GM23338 (cell line): Measurements from ENCODE around the gene CDHR2. TPM values are rescaled to one million over a fixed set of nuclear protein-coding genes. Genes with fewer than 3 reads are reported as not detected.

ENCODE experiments used
- CREB1 ChIP-seq: fragments of 250-450 bp; sonication (Bioruptor Pico); IDR thresholded peaks from 2 replicates; pipeline ENCODE4 v1.5.0; 2020; ENCODE audit warnings: low read depth, mild to moderate bottlenecking, moderate library complexity
- ETS1 ChIP-seq: IDR thresholded peaks from 2 replicates; pipeline ENCODE4 v1.6.1; 2016; ENCODE audit warnings: antibody characterized with exemption
- EZH2 ChIP-seq: fragments of 200-600 bp; sonication (generic); IDR thresholded peaks from one replicate; pipeline ENCODE4 v1.8.0; 2017; ENCODE audit warnings: antibody characterized with exemption, mild to moderate bottlenecking, low read depth; ENCODE audit not compliant: unreplicated experiment
- EZH2phosphoT487 ChIP-seq: fragments of 200-600 bp; sonication (generic); IDR thresholded peaks from one replicate; pipeline ENCODE4 v1.8.1; 2018; ENCODE audit warnings: antibody characterized with exemption; ENCODE audit not compliant: unreplicated experiment
- JUNB ChIP-seq: IDR thresholded peaks from one replicate; pipeline ENCODE4 v1.6.1; 2016; ENCODE audit warnings: antibody characterized with exemption; ENCODE audit not compliant: unreplicated experiment
- STAT1 ChIP-seq: IDR thresholded peaks from one replicate; pipeline ENCODE4 v1.6.1; 2016; ENCODE audit warnings: antibody characterized with exemption; ENCODE audit not compliant: unreplicated experiment
- ZNF114 ChIP-seq: fragments of 250-450 bp; sonication (Bioruptor Pico); IDR thresholded peaks from 2 replicates; pipeline ENCODE4 v1.5.0; 2020; ENCODE audit warnings: mild to moderate bottlenecking, moderate library complexity
- ZNF331 ChIP-seq: fragments of 250-450 bp; sonication (Bioruptor Pico); IDR thresholded peaks from 2 replicates; pipeline ENCODE4 v1.5.0; 2020; ENCODE audit warnings: low read depth, mild to moderate bottlenecking, moderate library complexity
- polyA plus RNA-seq: library from polyadenylated mRNA; unstranded; fragments of >200 nt; fragmentation: Nextera tagmentation; extraction: Ambion mirVana; gene quantifications from 2 replicates; pipeline ENCODE4 v1.2.1, GENCODE V29; 2016
- total RNA-seq: library from RNA; depleted of rRNA; stranded (reverse); fragments of >200 nt; shearing (Covaris generic); gene quantifications from 2 replicates; pipeline ENCODE4 v1.2.3, GENCODE V29; 2014
- TF ChIP-seq, protein P1 (sequence below): fragments of 250-450 bp; sonication (Bioruptor Pico); IDR thresholded peaks from 2 replicates; pipeline ENCODE4 v1.5.0; 2020; ENCODE audit warnings: mild to moderate bottlenecking, moderate library complexity
- TF ChIP-seq, protein P2 (sequence below), 2 experiments: fragments of 200-600 bp in 1 of 2; sonication (generic) in 1 of 2; conservative IDR thresholded peaks; 2 replicates each; pipeline versions ENCODE4 v1.5.1 to v1.6.1; 2016 to 2017; ENCODE audit warnings: antibody characterized with exemption in 2 of 2, low read depth in 2 of 2, mild to moderate bottlenecking in 2 of 2, moderate library complexity in 1 of 2

CDHR2 gene
- total and polyA plus RNA-seq, 2 experiments from 2014 or later = not detected

DNA sequence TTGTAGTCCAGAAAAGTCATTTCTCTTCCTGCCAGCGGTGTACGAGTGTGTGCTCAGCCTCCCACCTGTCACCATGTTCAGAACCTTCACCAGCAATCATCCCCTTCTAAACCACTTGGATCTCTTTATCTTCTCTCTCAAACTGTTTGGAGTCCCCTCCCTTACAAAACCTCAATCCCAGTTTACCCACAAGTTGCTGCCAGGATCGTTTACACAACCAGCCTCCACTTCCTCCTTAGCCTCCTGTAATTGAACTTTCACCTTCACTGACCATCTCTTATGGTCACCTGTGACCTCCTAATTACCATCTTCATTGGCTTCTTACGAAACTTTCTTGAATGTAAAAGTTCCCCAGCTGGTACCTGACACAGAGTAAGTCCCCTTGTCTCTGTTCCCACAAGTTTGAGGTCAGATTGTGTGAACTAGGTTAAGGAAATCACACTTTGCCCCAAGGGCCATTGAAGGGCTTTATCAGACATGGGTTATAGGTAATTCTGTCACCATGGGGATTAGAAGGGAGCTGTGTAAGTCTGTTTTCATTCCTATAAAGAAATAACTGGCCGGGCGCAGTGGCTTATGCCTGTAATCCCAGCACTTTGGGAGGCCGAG lies 32.0 kb upstream of the CDHR2 start (continued):
- TF ChIP-seq, protein P1, sequence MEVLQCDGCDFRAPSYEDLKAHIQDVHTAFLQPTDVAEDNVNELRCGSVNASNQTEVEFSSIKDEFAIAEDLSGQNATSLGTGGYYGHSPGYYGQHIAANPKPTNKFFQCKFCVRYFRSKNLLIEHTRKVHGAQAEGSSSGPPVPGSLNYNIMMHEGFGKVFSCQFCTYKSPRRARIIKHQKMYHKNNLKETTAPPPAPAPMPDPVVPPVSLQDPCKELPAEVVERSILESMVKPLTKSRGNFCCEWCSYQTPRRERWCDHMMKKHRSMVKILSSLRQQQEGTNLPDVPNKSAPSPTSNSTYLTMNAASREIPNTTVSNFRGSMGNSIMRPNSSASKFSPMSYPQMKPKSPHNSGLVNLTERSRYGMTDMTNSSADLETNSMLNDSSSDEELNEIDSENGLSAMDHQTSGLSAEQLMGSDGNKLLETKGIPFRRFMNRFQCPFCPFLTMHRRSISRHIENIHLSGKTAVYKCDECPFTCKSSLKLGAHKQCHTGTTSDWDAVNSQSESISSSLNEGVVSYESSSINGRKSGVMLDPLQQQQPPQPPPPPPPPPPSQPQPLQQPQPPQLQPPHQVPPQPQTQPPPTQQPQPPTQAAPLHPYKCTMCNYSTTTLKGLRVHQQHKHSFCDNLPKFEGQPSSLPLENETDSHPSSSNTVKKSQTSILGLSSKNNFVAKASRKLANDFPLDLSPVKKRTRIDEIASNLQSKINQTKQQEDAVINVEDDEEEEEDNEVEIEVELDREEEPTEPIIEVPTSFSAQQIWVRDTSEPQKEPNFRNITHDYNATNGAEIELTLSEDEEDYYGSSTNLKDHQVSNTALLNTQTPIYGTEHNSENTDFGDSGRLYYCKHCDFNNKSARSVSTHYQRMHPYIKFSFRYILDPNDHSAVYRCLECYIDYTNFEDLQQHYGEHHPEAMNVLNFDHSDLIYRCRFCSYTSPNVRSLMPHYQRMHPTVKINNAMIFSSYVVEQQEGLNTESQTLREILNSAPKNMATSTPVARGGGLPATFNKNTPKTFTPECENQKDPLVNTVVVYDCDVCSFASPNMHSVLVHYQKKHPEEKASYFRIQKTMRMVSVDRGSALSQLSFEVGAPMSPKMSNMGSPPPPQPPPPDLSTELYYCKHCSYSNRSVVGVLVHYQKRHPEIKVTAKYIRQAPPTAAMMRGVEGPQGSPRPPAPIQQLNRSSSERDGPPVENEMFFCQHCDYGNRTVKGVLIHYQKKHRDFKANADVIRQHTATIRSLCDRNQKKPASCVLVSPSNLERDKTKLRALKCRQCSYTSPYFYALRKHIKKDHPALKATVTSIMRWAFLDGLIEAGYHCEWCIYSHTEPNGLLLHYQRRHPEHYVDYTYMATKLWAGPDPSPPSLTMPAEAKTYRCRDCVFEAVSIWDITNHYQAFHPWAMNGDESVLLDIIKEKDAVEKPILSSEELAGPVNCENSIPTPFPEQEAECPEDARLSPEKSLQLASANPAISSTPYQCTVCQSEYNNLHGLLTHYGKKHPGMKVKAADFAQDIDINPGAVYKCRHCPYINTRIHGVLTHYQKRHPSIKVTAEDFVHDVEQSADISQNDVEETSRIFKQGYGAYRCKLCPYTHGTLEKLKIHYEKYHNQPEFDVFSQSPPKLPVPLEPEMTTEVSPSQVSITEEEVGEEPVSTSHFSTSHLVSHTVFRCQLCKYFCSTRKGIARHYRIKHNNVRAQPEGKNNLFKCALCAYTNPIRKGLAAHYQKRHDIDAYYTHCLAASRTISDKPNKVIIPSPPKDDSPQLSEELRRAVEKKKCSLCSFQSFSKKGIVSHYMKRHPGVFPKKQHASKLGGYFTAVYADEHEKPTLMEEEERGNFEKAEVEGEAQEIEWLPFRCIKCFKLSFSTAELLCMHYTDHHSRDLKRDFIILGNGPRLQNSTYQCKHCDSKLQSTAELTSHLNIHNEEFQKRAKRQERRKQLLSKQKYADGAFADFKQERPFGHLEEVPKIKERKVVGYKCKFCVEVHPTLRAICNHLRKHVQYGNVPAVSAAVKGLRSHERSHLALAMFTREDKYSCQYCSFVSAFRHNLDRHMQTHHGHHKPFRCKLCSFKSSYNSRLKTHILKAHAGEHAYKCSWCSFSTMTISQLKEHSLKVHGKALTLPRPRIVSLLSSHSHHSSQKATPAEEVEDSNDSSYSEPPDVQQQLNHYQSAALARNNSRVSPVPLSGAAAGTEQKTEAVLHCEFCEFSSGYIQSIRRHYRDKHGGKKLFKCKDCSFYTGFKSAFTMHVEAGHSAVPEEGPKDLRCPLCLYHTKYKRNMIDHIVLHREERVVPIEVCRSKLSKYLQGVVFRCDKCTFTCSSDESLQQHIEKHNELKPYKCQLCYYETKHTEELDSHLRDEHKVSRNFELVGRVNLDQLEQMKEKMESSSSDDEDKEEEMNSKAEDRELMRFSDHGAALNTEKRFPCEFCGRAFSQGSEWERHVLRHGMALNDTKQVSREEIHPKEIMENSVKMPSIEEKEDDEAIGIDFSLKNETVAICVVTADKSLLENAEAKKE = no peak
- TF ChIP-seq ZNF331 (no peak), JUNB (no peak), EZH2 (no peak), ZNF114 (no peak), CREB1 (CRISPR knock-in tag) (no peak), EZH2phosphoT487 (no peak), ETS1 (no peak), STAT1 (no peak)
- TF ChIP-seq, protein P2, sequence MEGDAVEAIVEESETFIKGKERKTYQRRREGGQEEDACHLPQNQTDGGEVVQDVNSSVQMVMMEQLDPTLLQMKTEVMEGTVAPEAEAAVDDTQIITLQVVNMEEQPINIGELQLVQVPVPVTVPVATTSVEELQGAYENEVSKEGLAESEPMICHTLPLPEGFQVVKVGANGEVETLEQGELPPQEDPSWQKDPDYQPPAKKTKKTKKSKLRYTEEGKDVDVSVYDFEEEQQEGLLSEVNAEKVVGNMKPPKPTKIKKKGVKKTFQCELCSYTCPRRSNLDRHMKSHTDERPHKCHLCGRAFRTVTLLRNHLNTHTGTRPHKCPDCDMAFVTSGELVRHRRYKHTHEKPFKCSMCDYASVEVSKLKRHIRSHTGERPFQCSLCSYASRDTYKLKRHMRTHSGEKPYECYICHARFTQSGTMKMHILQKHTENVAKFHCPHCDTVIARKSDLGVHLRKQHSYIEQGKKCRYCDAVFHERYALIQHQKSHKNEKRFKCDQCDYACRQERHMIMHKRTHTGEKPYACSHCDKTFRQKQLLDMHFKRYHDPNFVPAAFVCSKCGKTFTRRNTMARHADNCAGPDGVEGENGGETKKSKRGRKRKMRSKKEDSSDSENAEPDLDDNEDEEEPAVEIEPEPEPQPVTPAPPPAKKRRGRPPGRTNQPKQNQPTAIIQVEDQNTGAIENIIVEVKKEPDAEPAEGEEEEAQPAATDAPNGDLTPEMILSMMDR (conservative IDR thresholded peaks at IDR 0.05; ENCODE audit: low read depth in 2 of 2) = no peak
